Choroid plexus epithelial cell (primary cell): ENCODE measurements around the gene ATOH8.

Experiments
- DNase-seq: peaks from one replicate; pipeline ENCODE4 v3.0.0-alpha.2; 2010; ENCODE audit warnings: low read depth
- H3K4me3 ChIP-seq: 2 replicates; pipeline ENCODE4 v1.5.1; 2011; ENCODE audit warnings: low read depth, mild to moderate bottlenecking, control low read depth, low read length, moderate library complexity
- CTCF ChIP-seq: conservative IDR thresholded peaks from 2 replicates; pipeline ENCODE4 v1.5.1; 2011; ENCODE audit warnings: low read depth, mild to moderate bottlenecking, control low read depth, inconsistent platforms, low read length, moderate library complexity

Gene ATOH8

DNA sequence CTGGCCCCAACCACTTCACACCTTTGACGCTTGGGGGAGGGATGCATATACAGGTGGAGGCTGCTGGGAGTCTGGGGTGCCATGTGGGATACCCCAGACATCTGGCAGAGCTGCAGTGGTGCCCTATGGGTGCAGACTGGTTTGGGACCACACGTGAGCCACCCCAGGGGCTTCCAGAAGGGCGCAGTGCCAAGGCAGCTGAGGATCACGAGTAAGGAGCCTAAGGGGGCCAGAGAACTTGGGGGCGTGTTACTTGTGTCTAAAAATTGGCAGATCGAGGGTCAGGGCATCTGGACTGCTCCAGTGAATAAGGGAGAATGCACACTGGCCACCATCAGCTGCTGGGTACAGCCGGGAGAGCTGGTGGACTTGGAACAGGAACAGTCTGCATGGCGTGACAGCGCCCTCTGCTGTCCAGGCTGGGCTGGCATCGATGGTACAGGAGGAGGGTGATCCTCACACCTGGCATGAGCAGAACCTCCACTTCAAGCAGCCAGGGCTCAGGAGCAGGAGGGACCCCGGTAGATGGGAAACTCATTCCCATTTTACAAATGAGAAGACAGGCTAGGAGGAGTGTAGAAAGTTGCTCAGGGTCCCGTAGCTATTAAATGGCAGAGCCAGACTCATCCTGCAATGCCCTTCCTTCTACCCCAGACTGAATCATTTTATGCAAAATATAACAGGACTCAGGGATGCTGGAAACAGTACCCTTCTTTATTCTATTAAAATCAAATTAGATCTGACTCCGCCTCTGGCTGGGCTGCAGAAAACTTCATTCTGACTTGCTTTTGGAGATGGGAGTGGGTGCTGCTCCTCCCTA lies 60.4 kb downstream of the ATOH8 start:
- DNase-seq = peak; percentile 93
- no peak overlapping the region for H3K4me3 ChIP-seq
- peak; percentile 98 for TF ChIP-seq CTCF

GRCh38 chr2:85814802-85815550 lies 61.2 kb downstream of the ATOH8 start:
- no peak overlapping the region for H3K4me3 ChIP-seq
- TF ChIP-seq CTCF = no peak
- no peak for DNase-seq

GRCh38 chr2:85819811-85820510 lies 66.2 kb downstream of the ATOH8 start:
- no peak for TF ChIP-seq CTCF
- H3K4me3 ChIP-seq = no peak overlapping the region
- no peak for DNase-seq

DNA sequence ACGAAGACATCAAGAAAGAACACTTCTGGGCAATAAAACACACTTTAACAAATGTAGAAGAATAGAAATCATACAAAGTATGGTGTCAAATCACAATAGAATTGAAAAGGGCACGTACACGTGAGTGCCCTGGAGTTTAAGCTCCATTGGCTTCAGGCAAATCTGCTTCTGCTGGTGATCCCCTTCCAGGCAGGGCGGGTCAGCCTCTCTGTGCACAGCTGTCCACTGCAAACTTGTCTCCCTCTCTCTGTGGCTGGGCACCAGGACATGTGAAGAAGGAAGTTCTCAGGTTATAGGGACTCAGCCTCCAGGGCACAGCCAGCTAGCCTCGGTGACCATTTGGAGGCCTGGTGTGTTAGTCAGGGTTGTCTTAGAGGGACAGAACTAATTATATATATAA lies 69.0 kb downstream of the ATOH8 start:
- no peak for DNase-seq
- no peak for TF ChIP-seq CTCF
- no peak overlapping the region for H3K4me3 ChIP-seq

- no peak for DNase-seq
- H3K4me3 ChIP-seq = no peak overlapping the region
- no peak for TF ChIP-seq CTCF
Measured at GRCh38 chr2:85823951-85824350, 70.2 kb downstream of the ATOH8 start.

DNA sequence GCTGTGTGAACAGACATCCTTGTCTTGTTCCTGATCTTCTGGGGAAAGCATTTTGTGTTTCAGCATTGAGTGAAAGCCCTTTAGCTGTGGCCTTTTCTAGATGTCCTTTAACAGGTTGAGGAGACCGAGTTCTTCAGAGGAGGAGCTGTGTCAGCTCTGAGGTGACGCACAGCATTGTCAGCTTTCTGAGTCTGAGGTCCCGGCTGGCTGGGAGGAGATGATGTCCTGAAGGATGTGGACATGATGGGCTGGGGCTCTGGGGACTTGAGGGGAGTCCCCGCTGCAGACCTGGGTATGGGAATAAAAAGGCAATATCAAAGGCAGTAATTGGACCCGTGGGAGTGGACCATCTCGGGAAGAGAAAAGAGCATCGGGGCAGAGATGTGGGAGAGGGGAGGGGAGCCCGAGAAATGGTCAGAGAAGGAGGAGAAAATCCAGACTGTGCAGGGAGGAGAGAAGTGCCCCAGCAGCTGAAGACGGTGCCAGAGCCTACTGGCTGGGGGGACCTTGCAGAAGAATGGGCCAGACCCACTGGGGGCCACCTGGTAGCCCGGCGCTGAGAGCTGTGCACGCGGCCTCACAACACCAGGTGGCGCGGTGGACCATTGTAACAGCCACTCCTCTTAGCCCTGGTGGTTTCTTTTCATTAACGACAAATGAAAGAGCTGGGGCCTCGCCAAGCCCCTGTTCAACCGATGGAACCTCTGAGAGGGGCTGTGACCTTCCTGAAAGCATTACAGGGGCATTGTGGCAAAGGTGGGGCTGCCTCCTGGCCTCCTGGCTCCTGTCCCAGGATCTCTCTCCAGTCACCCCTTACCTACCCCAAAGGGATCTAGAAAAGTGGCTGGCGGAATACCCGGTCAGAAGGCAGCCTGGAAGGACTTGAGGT lies 73.4 kb downstream of the ATOH8 start:
- DNase-seq = peak; percentile 67
- TF ChIP-seq CTCF = peak; percentile 88
- peak overlapping the region; percentile 22 for H3K4me3 ChIP-seq
